Measurements from ENCODE around the gene DPP7. TPM values are rescaled to one million over a fixed set of nuclear protein-coding genes. Genes with fewer than 3 reads are reported as not detected.

Gene DPP7
- total and polyA plus RNA-seq, 7 donors, result 26.6 to 158 (median 91.3) TPM

DNA sequence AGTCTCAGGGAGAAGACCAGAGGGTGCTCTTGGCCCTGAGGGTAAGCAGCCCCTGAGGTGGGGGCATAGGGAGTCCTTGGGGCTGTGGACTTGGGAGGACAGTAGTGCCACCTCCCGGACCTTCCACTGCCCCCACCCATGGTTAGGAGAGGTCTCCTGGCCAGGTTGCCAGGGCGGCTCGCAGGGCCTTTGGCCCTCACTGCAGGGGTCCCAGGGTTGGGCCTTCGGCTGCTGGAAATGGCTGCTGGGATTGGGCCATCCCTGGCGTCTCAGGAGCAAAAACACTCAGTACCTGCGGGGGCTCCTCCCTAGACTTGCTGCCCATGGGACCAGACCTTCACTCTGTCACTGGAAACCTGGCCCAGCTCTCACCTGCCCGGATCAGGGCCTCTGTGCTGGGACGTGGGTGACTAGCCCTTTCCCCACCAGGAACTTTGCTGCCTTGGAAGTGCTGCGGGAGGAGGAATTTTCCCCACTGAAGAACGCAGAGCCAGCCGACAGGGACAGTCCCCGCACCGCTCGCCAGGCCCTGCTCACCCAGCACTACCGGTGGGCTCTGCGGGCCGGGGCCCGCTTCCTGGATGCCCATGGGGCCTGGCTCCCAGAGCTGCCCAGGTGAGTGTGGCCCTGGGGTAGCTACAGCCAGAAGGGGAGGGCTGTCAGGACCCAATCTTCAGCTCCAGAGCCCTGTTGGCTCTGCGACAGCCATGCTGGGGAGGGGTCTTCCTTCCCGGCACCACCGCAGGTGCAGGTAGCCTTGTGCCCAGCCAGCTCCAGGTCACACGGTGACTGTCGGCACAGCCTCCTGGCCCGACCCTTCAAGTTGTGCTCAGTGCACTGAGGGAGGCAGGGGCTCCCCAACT, 34.0 kb downstream of the DPP7 start:
- no peak for DNase-seq
- 90 to 94% methylated on average over 24 of the region's 24 CpGs for WGBS, 2 donors
- intact Hi-C loops (cut with DNase I), result no loop called here
- Histone ChIP-seq H3K36me3 (peaks cover 0 to 37% (median 0%) of the 10 kb centered on the region in 4 donors), H3K4me1 (peaks cover 0 to 40% (median 35%) of the 10 kb centered on the region in 4 donors), H3K4me3 (no peak overlapping the region), H3K27me3 (peaks cover 20 to 57% (median 33%) of the 10 kb centered on the region in 3 donors), H3K9me3 (no peaks in the 10 kb centered on the region), H3K27ac (no peak overlapping the region)
- no peak for TF ChIP-seq POLR2AphosphoS5 (IDR thresholded peaks at IDR 0.05)
- TF ChIP-seq POLR2A (IDR thresholded peaks at IDR 0.05), result no peak
- TF ChIP-seq, protein P1, sequence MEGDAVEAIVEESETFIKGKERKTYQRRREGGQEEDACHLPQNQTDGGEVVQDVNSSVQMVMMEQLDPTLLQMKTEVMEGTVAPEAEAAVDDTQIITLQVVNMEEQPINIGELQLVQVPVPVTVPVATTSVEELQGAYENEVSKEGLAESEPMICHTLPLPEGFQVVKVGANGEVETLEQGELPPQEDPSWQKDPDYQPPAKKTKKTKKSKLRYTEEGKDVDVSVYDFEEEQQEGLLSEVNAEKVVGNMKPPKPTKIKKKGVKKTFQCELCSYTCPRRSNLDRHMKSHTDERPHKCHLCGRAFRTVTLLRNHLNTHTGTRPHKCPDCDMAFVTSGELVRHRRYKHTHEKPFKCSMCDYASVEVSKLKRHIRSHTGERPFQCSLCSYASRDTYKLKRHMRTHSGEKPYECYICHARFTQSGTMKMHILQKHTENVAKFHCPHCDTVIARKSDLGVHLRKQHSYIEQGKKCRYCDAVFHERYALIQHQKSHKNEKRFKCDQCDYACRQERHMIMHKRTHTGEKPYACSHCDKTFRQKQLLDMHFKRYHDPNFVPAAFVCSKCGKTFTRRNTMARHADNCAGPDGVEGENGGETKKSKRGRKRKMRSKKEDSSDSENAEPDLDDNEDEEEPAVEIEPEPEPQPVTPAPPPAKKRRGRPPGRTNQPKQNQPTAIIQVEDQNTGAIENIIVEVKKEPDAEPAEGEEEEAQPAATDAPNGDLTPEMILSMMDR (IDR thresholded peaks at IDR 0.05), result no peak
- TF ChIP-seq EP300 (IDR thresholded peaks at IDR 0.05), result no peak

- H3K27me3 ChIP-seq, result peaks cover 20 to 61% (median 33%) of the 10 kb centered on the region in 3 donors
- intact Hi-C loops (cut with DNase I), result no loop called here
- TF ChIP-seq, protein P1 (IDR thresholded peaks at IDR 0.05), result no peak
- TF ChIP-seq POLR2AphosphoS5 (IDR thresholded peaks at IDR 0.05) (no peak), EP300 (IDR thresholded peaks at IDR 0.05) (no peak), POLR2A (IDR thresholded peaks at IDR 0.05) (no peak)
- no peak overlapping the region for H3K27ac ChIP-seq
- H3K36me3 ChIP-seq, result peaks cover 0 to 37% (median 0%) of the 10 kb centered on the region in 4 donors
- H3K9me3 ChIP-seq, result no peaks in the 10 kb centered on the region
- H3K4me3 ChIP-seq, result no peak overlapping the region
- WGBS, 2 donors, result 33 to 75% methylated on average over 13 of the region's 13 CpGs
- DNase-seq, result no peak
- peaks cover 0 to 34% (median 32%) of the 10 kb centered on the region in 4 donors for H3K4me1 ChIP-seq
These were observed 35.1 kb downstream of the DPP7 start for GRCh38 chr9:137079401-137079787.

DNA sequence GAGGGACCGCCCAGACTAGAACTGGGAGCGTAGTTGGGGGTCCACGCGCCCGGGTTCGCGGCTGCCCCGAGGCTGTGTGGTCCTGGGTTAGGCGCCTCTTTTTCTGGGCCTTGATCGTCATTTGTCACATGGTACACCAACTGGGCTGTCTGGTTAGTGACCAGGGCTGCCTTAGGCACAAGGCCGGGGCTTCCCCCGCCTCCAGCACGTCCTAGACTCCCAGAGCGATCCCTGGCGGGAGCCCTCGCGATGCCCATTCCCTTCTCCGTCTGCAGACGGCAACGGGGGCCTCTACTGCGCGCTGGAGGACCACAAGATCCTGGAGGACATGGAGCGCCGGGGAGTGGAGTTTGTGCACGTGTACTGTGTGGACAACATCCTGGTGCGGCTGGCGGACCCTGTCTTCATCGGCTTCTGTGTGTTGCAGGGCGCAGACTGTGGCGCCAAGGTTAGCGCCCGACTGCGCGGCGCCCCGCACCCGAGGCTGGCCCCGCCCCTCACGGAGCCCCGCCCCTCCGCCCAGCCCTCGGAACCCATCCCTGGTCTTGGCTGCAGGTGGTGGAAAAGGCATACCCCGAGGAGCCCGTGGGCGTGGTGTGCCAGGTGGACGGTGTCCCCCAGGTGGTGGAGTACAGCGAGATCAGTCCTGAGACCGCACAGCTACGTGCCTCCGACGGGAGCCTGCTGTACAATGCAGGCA, 35.7 kb downstream of the DPP7 start:
- Histone ChIP-seq H3K36me3 (peaks cover 0 to 37% (median 0%) of the 10 kb centered on the region in 4 donors), H3K27me3 (peaks cover 20 to 64% (median 33%) of the 10 kb centered on the region in 3 donors), H3K9me3 (no peaks in the 10 kb centered on the region), H3K27ac (no peak overlapping the region), H3K4me1 (peaks cover 0 to 34% (median 31%) of the 10 kb centered on the region in 4 donors), H3K4me3 (peak overlapping the region in 3 of 4 donors; percentile 57 to 64 (median 60))
- intact Hi-C loops (cut with DNase I), result no loop called here
- WGBS, 2 donors, result 23 to 68% methylated on average over 51 of the region's 51 CpGs
- DNase-seq, result peak; percentile 62
- no peak for TF ChIP-seq POLR2AphosphoS5 (IDR thresholded peaks at IDR 0.05)
- TF ChIP-seq, protein P1 (IDR thresholded peaks at IDR 0.05), result no peak

DNA sequence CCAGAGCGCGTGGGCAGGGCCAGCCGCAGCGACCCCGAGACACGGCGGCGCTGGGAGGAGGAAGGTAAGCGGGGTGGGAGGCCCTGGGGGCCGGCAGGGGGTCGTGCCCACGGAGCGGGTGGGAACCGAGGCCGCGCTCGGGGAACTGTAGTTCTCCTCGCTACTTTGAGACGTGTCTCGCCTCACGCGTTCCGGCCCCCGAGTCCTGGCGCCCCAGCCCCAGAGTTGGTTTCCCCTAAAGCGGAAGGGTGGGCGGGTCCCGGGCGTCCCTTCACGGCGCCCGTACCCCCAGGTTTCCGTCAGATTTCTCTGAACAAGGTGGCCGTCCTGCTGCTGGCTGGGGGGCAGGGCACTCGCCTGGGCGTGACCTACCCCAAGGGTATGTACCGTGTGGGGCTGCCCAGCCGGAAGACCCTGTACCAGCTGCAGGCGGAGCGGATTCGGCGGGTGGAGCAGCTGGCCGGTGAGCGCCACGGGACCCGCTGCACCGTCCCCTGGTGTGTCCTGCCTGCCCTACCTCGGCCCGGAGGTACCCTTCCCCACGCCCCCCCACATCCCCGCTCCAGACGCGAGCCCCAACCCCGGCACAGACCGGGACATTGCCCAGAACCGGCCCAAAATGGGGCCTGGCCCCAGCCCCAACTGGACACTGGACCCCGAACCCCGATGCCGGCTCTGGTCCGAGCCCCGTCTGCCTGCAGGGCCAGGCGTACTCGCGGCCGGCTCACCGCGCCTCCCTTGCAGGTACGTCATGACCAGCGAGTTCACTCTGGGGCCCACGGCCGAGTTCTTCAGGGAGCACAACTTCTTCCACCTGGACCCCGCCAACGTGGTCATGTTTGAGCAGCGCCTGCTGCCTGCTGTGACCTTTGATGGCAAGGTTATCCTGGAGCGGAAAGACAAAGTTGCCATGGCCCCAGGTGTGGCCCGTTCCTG, 36.5 kb downstream of the DPP7 start:
- peak overlapping the region; percentile 34 to 67 (median 38) for H3K27ac ChIP-seq

More for the DNA sequence above, 36.5 kb downstream of the DPP7 start:
- Histone ChIP-seq H3K9me3 (no peaks in the 10 kb centered on the region), H3K27me3 (peaks cover 20 to 64% (median 33%) of the 10 kb centered on the region in 3 donors), H3K36me3 (peaks cover 0 to 37% (median 0%) of the 10 kb centered on the region in 4 donors), H3K4me3 (peak overlapping the region; percentile 45 to 64 (median 58)), H3K4me1 (peaks cover 0 to 29% (median 27%) of the 10 kb centered on the region in 4 donors)
- no peak for TF ChIP-seq EP300 (IDR thresholded peaks at IDR 0.05)
- intact Hi-C loops (cut with DNase I), result no loop called here
- DNase-seq, result peak; percentile 69
- 5 to 15% methylated on average over 76 of the region's 76 CpGs for WGBS, 2 donors

Data from sigmoid colon (tissue), 7 donors.